Measurements from ENCODE around the gene ORM2.

Gene ORM2

DNA sequence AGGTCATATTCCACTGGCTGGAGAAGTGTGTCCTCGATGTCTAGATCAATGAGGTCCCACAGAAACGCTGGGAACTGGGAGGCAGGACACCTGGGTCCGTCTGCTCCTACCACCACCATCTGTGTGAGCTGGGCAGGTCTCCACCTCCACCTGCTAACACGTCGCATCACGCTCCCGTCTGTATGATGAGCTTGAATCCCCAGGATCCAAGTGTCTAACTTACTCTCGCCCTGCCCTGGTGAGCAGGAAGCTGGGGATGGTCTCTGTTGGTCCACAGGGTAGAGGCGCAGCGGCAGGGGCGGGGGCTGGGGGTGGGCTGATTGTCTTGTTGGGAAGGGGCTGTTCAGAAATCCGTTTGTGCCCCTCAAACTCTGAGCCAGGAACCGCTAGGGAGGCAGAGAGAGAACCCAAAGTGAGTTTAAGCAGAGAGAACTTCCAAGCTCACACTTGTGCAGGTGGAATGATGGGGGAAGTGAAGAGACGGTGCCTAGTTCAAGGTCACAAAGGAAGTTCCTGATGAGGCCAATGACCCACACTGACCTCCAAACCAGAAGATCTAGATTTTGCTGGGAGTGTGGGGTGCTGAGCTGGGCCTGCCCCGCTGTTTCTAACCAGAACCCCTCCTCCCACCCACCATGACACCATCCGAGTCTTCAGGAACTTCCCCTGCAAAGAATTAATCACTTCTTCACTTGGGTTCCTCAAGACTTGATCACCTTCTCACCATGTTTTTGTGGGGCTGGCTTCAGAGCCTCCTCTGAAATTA, 21.1 kb downstream of the ORM2 start:
- DNase-seq: no peak

DNA sequence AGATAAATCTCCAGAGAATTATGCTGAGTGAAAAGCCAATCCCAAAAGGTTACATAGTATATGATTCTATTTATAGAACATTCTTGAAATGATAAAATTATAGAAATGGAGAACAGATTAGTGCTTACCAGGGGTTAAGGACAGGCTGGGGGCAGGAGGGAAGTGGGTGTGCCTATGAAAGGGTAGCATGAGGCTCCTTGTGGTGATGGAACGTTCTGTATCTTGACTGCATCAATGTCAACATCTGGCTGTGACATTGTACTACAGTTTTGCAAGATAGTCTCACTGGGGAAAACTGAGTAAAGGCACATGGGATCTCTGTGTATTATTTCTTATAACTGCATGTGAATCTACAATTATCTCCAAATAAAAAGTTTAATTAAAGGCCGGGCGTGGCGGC, 22.3 kb downstream of the ORM2 start:
- DNase-seq: no peak

DNA sequence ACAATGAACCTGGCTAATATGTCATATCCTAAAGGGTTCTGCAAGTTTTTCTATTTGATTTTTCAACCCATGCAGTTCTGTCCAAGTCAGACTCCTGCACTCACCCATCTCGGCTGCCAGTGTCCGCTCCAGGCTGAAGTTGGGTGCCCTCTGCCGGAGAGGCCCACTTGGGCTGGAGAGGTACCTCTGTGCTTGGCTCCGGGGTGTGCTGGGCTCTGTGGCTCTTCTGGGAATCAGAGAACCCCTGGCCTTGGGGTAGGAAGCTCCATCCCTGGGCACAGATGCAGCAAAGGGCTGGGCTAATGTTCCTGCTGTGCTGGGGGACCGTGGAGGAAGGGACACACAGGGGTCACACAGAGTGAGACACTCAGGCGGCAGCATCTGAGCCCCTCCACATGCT, 26.2 kb downstream of the ORM2 start:
- DNase-seq: no peak

DNA sequence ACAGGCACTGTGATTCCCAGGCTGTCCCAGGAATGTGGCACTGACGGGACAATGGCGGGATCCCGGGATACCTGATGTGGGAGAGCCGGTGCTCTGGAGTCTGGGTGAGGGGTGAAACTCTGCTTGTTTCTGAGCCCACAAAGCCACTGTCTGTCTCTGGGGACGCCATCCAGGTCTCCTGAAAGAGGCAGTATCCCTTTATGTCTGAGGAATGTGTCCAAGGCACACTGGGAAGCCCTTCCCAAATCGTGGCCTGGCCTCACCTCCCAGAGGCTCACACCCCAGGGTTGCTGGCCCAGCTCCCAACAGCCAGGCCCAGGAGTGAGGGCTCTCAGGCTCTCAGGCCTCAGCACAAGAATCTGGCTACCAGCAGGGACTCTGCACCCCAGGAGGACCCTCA, 27.1 kb downstream of the ORM2 start:
- DNase-seq: no peak

DNA sequence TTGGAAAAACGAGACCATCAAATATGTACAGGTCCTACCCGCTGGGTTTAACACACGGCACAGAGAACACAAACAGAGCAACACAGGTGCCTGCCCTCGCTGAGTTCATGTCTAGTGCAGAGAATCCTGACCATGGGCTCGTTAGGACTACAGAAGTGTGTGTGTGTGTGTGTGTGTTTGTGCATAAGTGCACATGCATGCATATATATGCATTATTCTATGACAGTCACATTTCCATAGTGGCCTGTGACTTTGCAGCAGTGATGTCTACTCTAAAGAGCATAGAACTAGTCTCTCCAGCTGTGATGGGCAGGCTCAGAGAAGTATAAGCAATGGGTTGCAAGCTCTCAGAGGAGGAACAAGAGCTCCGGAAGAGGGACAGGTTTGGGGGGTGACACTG, 27.7 kb downstream of the ORM2 start:
- no peak for DNase-seq

DNA sequence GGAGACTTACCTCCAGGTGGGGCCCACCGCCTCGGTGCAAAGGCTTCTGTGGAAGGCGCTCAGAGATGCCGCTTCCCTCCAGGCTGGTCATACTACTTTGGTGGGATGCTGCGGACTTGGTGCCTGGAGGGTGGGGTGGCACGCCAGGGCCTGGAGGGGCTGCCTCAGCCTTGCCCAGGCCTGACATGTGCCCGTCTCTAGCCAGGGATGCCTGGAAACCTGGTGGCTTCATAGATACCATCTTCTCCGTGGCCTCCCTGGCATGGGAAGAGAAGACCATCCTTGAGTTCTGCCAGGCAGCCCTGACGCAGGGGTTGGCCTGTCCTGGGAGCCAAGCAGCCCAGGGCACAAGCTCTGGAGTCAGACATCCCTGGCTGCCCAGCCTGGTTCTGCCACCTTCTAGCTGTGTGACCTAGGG, 28.3 kb downstream of the ORM2 start:
- DNase-seq: no peak

DNA sequence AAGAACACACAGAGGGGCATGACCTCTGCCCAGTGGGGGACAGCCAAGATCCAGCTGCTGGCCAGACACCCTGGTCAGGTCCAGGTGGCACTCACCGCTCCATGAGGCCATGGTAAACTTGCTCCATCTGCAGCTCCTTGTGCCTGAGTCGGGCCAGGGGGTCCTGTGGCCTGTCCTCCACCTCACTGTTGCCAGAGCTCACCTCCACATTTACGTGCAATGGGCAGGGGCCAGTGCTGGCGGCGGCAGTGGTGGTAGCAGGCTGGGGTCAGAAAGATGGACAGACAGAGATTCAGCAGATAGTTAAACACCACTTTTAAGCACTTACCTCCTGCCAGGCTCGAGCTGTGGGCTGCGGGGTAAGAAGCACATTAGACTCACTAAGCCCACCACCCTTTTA, 30.1 kb downstream of the ORM2 start:
- no peak for DNase-seq

DNA sequence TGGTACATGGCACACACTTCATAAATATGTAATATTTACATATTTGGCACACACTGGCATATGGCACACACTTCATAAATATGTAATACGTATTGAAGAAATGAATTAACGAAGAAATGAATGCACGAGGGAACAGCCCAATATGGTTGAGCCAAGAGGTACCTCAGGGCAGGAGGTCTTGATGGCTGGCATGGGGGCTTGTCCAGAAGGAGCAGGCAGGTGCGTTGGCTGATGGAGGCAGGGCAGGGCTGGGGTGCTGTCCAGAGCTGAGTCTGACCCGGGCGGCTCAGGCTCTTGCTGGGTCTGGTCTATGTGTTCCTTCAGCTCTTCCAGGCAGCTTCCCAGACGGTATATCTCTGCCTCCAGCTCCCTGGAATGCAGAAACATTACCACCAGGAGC, 31.9 kb downstream of the ORM2 start:
- no peak for DNase-seq

DNA sequence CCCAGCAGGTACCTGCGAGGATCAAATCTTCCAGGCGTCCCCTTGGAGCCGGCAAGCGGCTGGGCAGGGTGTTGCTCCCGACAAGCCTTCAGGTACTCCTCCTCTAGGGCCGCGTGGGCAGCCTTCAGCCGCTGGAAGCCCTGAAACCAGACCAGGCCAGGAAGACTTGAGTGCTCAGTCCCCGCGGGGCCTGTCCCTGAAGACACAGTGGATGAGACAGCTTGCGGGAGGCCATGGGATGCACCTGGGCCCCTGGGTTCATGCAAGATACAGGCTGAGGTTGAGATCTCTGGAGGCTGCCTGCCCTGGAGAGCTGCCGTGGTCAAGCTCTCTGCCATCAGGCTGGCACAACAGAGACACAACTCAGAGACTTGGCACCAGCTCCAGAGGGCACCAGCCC, 32.7 kb downstream of the ORM2 start:
- no peak for DNase-seq

DNA sequence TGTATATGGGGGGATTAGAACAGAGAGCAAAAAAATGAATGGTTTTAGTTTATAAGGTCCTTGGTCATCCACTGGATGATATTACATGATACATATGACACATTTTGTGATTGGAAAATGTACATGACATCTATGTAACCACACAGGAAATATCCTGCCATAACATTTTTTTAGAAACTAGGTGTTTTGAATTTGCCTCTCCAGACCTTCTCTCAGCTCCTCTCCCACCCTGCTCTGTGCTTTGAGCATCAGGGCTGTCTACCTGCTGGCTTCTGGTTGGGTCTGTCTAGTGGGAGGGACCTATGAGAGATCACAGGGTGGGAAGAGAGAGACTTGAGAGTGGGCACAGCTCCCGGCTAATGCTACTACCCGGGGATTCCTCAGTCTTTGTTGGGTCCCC, 33.8 kb downstream of the ORM2 start:
- DNase-seq: peak in 1 of 5 donors; percentile 38

DNA sequence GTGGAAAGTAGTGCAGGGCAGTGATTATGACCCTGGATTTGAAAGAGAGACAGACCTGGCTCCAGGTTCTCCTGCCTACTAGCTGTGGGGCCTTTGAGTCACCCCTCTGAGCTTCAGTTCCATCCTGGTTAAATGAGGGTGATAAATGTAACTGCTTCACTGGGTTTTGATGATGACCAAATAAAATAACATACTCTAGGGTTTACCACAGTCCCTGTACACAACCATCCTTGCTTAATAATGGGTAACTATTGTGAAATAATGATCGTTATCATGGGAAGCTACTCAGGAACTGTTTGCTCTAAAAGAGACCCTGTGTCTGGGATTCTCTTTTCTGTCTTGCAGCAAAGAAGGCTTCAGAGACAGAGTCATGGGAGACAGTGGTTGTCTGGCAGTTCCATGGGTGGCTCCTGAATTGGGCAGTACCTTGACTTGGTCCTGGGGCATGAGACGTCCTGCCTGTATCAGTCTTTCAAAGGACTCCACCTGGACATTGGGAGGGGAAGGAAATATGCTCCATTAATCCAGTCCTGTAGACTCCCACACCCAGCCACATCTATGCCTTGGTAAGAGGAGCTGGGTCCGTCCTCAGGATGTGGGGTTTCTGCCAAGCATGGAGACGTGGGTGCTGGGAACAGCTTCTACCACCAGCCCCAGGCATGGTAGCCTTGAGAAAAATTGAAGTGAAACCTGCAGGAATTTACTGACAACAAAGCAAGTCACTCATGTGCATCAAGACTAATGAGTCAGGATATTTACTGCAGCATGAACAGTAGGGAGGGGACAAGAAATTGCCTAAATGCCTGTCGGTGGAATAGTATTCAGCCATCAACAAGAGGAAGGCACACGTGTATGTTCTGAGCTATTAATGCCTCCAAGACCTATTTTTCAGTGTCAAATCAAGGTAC, 34.7 kb downstream of the ORM2 start:
- DNase-seq: peak in 1 of 5 donors; percentile 63

DNA sequence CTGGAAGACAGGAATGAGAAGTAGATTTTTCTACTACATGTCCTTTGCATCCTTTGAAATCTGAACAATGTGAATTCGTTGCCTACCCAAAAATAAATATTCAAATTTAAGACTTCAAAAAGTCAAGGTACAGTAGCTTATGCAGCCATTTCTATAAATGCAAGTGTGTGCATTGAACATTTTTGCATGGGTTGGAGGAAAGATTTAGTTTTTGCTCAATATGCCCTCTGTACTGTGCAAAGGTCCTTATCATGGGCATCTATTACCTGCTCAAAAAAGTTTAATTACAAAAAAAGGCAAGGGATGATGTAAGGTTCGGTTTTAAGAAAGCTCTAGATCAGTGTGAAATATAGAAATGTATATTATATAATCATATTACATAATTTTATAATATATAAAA, 35.5 kb downstream of the ORM2 start:
- DNase-seq: no peak

DNA sequence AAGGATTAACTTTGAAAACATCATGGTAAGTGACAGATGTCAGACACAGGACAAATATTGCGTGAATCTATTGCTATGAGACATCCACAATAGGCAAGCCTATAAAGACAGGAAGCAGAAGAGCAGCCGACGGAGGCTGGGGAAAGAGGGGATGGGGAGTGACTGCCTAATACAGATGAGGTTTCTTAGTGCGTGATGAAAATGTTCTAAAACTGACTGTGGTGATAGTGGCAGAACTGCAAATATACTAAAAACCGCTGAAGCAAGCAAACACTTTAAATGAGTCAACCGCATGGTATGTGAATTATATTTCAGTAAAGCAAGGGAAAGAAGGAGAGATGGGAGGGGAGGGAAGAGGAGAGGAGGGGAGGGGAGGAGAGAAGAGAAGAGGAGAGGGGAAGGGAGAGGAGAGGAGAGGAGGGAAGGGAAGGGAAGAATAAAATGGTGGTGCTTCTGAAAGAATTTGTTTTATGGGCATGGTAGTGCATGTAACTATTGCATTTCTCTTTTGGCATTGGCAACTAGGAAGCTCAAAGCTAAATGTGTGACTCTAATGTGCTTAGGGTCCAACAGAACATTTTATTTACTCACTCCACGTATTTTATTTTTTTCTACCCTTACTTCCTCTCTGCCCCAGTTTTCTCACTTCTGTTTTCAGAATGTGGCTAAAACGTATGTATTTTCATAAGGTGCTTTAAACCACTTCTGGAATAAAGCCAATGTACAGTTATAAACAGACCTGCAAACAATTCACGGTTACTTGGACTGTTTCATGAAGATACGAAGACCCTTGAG, 36.9 kb downstream of the ORM2 start:
- peak in 1 of 5 donors; percentile 79 for DNase-seq

DNA sequence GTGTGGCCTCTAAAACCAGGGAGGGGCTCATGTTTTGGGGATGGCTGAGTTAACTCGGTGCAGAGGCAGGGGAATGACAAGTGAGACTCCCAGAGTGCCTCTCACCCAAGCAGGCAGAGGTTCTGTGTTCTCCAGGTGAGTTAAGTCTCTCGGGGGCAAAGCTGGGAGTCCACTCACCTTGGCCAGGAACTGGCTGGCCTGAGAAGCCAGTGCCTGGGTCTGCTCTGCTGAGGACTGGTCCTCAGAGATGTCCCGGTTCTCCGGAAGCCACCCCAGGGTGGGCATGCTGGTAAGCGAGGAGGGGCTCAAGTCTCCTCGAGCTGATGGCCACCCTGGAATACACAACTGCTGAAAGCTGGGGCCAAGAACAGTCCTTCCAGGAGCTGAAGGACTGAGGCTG, 37.7 kb downstream of the ORM2 start:
- DNase-seq: no peak

DNA sequence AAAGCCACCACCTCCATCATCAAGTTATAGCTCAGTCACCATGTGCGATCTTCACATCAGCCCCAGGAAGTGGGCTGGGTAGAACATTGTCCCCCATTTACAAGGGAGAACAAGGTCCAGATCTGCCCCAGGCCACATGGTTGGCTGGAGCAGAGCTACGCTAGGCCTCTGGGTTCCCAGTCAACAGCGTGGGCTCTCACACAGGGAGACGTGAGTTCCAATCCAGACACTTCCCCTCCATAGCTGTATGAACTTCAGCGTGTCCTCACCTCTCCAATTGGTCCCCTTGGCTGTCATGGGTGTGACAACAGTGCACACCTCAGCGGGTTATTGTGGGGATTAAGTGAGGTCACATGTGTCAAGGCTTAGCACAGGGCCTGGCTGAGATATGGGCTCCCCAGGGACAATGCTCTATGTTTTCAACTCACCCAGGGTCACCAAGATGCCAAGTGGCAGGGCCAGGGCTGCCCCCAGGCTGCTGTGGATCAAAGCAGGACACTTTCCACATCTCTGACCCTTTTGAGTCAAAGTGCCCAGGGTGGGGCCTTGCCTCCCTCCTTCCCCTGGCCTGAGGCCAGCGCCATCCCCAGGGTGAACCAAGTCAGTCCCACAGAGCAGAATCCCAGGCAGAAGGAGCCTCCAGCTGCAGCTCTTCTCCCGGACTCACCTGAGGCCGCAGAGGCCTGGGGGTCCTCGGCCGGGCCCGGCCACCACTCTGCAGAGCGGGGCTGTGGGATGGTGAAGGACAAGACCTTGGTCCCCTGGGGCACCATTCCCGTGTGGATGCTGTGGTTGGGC, 38.3 kb downstream of the ORM2 start:
- DNase-seq: no peak

DNA sequence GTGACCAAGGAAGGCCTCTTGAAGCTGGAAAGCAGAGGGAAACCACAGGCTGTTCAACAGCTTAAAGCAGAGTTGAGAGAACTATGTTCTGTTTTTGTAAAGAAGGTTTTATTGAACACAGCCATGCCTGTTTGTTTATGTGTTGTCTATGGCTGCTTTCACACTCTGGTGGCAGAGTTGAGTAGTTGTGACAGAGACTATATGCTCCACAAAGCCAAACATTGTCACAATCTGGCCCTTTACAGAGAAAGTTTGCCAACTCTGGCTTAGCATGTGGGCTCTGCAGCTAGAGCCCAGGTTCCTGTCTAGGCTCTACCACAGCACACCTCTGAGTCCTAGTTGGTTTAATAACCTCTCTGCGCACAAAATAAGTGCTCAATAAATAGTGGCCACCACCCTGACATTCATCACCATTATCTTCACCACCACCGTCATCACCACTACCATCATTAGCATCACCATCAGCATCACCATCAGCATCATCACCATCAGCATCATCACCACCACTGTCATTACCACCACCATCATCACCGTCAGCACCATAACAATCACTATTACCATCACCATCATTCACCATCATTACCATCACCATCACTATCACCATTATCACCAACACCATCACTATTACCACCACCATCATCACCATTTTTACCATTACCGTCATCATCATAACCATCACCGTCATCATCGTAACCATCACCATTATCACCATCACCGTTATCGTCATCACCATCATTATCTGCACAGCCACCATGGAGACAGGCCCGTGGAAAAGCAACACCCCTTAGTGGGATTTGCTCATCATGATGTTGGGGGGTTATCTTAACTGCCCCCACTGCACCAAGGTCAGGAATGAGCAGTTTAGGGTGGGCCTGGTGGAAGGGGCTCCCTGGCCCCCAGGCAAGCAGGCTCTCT, 39.8 kb downstream of the ORM2 start:
- no peak for DNase-seq

DNA sequence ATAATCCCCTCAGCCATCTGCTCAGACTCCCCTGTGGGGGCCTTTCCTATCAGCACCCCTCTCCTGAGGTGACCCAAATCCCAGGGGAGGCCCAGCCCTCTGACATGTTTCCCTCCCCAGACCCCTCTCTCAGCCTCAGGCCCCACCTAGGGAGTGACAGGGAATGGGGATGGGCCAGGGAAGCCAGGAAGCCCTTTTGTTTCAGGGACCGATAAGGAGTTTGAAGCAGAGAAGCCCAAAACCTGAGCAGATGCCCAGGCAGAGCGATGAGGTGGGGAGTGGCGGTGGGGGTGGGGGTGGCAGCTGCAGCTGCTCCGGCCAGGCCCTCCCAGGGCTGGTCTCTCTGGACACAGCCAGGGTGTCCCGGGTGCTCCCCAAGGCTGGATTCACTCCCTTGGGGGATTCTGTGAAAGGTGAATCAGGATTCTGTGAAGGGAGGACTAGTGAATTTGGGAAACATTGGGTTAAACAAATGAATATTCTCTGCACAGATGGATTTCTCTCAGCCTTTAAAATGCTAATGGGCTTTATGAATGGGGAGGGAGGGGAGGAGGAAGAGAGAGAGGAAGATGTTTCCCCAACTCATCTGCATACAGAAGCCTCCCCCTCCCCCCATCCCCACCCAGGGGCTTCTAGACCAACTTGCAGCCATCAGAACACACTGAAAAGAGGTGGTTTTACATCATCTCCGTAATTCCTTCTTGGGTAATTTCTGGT, 40.7 kb downstream of the ORM2 start:
- DNase-seq: no peak

DNA sequence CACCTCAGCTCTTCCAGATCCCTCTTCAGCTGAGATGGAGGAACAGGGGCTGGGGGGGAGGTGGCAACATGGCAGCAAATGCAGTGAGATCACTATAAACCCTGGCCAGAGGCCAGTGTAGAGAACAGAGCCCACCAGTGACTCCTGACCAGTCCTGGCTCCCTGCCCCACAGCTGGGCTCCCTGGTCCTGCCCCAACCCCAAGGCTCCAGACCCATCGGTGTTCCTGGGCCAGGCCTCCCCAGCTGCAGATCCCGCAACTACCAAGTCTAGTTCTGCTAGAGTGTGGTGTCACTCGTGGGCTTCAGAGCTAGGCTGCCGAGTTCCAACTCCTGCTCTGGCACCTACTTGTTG, 41.3 kb downstream of the ORM2 start:
- no peak for DNase-seq

DNA sequence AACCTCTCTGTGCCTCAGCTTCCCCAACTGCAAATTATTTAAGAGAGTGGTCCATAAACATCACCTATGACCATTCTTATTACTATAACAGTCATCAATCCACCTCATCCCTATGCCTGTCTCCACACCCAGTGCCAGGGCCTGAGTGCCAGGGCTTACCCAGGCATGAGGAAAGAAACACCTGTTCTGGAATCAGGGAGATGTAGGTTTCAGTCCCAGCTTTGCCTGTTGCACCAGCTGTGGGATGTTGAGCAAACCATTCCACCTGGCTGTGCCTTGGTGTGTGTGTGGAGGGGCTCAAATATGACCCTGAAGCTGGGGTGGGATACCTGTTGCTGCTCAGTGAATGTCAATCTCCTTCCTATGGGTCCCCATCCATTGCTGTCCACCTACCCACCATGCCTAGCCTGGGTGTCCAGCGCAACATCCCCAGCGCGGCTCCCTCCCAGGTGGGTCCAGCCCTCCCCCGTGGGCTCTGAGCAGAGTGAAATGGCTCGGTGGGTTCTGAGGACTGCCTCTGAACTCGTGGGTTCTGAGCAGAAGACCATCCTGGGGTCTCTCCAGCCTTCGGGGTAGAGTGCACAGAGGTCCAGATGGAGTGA, 41.8 kb downstream of the ORM2 start:
- DNase-seq: no peak
